Activated CD4-positive, alpha-beta T cell treated with anti-CD3 and anti-CD28 coated beads, Interleukin-2, Interleukin-6, amounts not matched to agents 100 ng/mL and 50 ng/mL, durations not matched to agents 16 hours and 8 hours (primary cell): ENCODE measurements around the gene PARP8.
"Not testable (repeated sequence)": the region's sequence is repeated elsewhere in the genome, so short reads cannot be mapped to it uniquely, and the experiment has no call there.

Source experiments
- DNase-seq: peaks from one replicate; pipeline ENCODE4 v3.0.0-alpha.2; 2020

The PARP8 gene

DNA sequence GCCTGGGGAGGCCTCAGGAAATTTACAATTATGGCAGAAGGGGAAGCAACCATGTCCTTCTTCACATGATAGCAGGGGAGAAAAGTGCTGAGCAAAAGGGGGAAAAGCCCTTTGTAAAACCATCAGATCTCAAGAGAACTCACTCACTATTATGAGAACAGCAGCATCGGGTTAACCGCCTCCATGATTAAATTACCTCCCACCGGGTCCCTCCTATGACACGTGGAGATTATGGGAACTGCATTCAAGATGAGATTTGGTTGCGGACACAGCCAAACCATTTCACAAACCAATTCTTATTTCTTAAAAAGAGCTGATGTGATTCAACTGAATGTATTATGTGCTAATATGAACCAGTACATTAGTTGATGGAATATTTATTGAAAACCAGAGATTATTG, 63.9 kb downstream of the PARP8 start:
- DNase-seq, result no peak

DNA sequence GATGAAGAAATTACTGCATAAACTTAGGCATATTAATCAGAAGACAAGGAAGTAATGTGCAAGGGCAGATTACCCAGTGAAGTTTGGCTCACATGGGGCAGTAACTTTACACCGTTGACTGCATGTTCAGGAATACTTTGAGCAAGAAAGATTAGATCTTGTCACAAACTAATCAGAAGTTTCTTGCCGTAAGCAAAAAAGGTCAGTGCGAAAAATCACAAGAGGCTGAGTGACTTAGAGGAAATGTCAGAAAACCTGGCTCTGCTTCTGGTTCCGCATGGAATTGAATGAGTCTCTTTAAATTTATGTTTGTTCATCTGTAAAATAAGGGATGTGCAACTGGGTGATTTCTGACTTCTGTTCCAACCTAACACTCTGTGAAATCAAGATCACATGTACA, 64.4 kb downstream of the PARP8 start:
- DNase-seq, result no peak

DNA sequence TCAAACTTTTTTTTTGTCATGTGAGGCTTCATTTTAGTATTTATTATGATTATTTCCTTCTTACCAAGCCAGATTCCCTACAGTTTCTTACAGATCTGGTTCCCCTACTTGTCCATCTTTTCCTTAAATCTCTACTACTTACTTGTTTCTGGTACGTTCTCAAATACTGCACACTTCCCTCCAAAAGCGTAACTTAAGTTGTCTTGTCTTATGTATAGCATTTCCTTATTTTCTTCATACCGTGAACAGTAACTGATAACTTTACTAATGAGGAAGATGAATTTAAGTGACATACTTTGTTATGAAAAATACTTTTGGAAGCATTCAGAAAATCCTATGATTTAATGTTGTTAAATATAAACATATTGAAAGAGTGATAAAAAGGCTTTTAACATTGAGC, 67.3 kb downstream of the PARP8 start:
- DNase-seq, result no peak

- DNase-seq, result no peak
These were observed 72.4 kb downstream of the PARP8 start for GRCh38 chr5:50738864-50739263.

- DNase-seq, result no peak
These were observed 74.4 kb downstream of the PARP8 start for GRCh38 chr5:50740832-50741231.

GRCh38 chr5:50744776-50745175, 78.3 kb downstream of the PARP8 start:
- peak; percentile 31 for DNase-seq

DNA sequence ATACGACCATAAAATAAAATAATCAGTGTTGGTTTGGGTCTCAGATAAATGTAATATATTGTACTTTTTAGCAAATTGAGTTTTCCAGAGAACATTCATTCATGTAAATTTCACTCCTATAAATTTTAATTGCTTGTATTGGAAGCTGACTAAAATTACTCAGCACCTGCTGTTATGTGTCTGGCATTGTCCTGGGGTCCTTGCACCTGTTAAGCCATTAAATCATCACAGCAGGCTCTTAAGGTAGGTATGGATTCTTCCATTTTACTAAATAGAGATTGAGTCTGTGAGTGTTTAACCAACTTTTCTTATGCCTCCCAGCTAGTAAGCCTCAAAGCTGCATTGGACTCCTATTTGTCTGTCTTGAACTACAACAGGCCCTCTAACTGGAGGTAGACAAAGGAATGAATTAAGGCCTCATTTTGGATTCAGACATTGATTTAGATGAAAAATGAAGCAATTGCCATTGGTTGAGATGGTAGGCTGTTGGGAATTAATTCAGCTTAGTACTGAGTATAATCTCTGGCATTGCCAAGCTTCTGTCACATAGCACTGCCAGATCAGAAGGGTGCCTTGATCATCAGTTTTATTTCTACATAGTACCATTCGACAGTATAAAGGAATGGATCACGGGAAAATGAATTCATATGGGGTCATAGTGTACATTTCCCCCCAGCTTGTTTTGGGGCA, 78.9 kb downstream of the PARP8 start:
- no peak for DNase-seq

DNA sequence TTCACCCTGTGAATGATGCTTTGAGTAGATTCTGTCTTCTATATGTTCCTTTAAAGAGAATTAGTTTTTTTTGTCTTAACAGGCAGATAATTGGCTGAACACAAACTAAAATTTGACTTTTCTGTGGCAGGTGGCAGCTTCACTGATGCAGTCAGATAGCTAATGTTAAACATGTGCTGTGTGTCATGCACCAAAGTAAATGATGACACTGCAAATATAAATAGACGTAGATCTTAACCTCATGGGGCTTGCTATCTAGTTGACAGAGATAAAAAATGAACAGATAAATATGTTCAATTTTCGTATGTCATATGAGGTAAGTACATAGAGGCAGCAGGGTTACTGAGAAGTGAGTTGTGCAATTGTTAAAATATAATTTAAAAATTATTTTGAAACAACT, 82.7 kb downstream of the PARP8 start:
- no peak for DNase-seq

DNA sequence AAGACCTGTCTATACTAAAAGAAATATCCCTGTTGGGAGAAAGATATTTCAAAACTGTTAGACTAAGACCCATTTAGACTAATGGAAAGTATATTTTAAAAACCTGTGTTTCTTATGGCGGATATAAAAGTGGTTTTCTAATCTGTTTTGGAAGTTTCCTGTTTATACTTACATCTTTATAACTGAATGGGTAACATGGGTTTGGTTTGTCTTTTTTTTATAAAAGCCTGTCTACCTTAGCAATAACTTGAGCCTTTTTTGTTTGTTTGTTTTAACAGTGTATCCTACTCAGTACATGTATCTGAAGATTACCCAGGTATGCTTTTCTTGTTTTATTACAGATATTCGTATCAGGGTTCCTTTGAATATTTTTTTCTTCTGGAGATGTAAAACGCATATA, 83.4 kb downstream of the PARP8 start:
- no peak for DNase-seq

DNA sequence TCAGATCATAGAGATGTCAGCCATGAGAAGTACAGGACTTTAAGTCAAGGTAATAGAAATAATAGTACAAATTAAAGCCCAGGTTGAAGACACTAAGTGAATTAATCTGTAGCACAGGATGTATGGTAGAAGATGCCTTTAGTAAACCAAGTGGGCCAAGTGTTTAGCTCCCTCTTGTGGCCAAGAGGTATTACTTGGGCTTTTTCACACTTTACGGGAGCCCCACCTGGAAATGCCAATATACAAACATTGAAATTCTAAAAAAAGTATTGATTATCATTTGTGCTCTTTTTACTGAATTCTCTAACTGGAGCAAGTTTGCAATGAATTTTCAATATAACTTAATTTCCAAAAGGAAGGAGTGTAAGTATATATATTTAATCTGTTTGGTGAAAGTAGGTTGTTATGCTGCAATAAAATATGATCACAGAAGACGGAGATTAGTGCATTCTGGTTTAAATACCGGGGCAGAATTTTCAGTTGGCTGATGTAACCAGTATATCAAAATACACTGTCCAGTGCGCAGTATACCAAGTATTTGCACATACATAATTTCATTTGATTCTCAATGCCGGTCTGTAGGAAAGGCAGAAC, 84.7 kb downstream of the PARP8 start:
- peak; percentile 72 for DNase-seq

DNA sequence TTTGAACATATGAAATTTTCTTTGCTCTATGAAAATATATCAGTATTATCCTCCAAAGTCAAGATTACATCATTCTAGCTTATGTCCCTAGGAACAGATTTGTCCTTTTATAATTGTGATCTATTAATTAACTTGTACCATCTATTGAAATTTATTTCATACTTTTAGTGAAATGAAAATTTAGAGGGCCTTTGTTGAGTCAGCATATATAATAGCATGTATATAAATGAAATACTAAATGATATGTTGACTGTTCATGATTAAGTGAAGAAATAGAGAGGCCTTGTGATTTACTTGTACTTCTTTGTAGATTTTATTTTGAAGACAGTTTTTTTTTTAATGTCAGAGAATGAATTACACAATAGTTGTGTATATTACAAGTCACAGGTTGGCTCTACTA, 86.4 kb downstream of the PARP8 start:
- no peak for DNase-seq

- DNase-seq, result no peak
These were observed 93.3 kb downstream of the PARP8 start for GRCh38 chr5:50759526-50760270.

DNA sequence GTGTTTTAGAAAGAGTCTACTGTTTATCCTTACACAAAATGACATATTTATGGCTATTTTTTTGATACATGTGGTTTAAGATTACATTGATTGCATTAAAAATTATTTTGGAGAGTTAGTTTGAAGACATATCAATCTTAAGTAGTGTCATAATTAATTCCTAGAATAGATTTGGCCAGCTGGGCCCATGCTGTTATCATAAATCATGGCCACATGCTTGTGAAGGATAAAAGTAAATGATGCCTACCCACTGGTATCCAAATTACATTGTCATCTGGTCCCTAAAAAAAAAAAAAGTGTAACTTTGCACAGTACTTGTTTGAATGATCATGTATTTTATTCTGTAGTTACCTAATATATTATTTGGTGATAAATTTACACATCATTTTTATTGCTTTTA, 96.9 kb downstream of the PARP8 start:
- DNase-seq, result no peak

GRCh38 chr5:50763846-50764245, 97.4 kb downstream of the PARP8 start:
- no peak for DNase-seq

- no peak for DNase-seq
These were observed 99.6 kb downstream of the PARP8 start for GRCh38 chr5:50766042-50766441.

- no peak for DNase-seq
These were observed 100.0 kb downstream of the PARP8 start for GRCh38 chr5:50766462-50766861.

GRCh38 chr5:50766967-50767366, 100.5 kb downstream of the PARP8 start:
- no peak for DNase-seq

GRCh38 chr5:50767588-50767987, 101.2 kb downstream of the PARP8 start:
- no peak for DNase-seq

DNA sequence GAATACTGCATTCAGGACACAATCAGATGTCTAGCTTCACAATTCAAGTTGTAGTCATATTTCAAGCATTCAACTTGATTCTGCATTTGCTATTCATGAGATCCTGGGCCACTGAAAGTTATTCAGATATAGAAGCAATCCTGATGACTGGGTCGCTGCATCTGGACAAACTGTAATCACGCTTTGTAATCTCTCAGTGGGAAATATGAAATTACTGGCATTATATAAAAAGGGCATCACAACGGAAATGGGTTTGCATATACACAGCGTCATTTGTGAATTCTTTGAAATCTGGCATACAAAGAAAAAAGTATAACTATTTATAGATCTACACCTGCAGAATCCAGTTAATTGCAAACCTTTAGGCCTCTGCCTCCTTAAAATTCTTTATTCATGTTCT, 102.2 kb downstream of the PARP8 start:
- no peak for DNase-seq

DNA sequence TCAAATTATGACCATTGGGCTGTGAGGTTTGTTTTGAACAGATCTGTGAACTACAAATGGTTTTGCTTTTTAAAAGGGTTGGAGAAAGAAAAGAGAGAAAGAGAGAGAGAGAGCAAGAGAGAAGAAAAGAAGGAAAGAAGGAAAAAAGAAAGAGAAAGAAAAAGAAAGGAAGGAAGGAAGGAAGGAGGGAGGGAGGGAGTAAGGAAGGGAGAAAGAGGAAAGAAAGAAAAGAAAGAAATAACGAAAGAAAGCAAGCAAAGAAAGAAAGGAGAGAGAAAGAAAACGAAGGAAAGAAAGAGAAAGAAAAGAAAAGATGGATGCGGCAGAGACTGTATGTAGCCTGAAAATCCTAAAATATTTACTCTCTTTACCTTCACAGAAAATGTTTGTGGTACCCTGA, 104.0 kb downstream of the PARP8 start:
- DNase-seq, result no peak

DNA sequence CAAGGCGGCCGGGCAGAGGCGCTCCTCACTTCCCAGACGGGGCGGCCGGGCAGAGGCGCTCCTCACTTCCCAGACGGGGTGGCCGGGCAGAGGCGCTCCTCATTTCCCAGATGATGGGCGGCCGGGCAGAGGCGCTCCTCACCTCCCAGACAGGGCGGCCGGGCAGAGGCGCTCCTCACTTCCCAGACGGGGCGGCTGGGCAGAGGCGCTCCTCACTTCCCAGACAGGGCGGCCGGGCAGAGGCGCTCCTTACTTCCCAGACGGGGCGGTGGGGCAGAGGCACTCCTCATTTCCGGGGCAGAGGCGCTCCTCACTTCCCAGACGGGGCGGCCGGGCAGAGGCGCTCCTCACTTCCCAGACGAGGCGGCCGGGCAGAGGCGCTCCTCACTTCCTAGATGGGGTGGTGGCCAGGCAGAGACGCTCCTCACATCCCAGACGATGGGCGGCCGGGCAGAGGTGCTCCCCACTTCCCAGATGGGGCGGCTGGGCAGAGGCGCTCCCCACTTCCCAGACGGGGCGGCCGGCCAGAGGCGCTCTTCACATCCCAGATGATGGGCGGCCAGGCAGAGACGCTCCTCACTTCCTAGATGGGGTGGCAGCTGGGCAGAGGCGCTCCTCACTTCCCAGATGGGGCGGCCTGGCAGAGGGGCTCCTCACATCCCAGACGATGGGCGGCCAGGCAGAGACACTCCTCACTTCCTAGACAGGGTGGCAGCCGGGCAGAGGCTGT, 108.2 kb downstream of the PARP8 start:
- DNase-seq, result not testable (repeated sequence)

DNA sequence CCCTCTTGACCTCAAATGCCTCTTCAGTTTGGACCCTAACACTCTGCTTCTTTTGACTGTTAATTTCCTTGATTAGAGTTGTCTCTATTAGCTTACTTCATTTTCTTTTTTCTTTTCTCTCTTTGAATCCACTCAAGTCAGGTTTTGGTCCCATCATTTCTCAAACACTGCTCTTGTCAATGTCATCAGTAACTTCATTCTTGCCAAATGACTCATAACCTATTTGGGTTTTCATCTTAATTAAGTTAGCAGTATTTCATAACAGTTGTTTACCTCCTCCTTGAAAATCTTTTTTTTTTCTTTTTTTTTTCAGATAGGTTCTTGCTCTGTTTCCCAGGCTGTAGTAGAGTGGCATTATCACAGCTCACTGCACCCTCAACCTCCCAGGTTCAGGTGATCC, 119.6 kb downstream of the PARP8 start:
- DNase-seq, result peak; percentile 7

GRCh38 chr5:50791813-50792212, 125.4 kb downstream of the PARP8 start:
- no peak for DNase-seq

DNA sequence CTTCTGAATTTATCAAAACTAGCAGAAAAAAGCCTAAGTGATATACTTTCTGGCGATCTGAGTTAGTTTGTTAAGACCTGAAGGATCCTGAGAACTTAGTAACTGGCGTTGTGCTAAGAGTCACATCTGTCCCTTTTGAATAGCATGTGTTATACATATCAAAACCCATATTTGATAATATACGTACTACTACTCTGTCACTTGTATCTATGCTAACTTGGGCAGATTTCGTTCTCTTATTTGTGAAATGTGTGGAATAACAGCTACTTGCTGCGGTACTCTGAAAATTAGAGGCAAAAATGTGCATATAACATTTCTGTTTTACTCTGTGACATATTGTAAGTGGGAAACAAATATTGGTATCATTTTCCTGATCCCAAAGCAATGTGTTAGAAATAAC, 126.4 kb downstream of the PARP8 start:
- DNase-seq, result no peak
